ENCODE results near the gene ANXA10. TPM values are rescaled to one million over a fixed set of nuclear protein-coding genes. Genes with fewer than 3 reads are reported as not detected.
A peak's percentile ranks its signal among the peaks of the same experiment; 100 is the strongest.

The ANXA10 gene
- total and polyA plus RNA-seq, 7 donors = 0.92 to 5.4 TPM; not detected in 5

GRCh38 chr4:168076989-168077725, 15.2 kb upstream of the ANXA10 start:
- intact Hi-C loops (cut with DNase I) = loop anchor here (2.0 kb wide), 1 partner anchor 1056 kb away; no protein-coding TSS in a partner anchor
- 4 to 17% methylated on average over 2 of the region's 2 CpGs for WGBS, 2 donors

GRCh38 chr4:168077726-168078239, 14.6 kb upstream of the ANXA10 start:
- DNase-seq = no peak
- no peak overlapping the region for H3K27ac ChIP-seq
- H3K9me3 ChIP-seq = no peaks in the 10 kb centered on the region
- H3K4me1 ChIP-seq = peaks cover 0 to 2% (median 0%) of the 10 kb centered on the region in 4 donors
- intact Hi-C loops (cut with DNase I) = loop anchor here (2.0 kb wide), 1 partner anchor 1057 kb away; no protein-coding TSS in a partner anchor
- WGBS, 2 donors = 74 to 89% methylated on average over 5 of the region's 5 CpGs
- H3K4me3 ChIP-seq = no peak overlapping the region
- no peaks in the 10 kb centered on the region for H3K27me3 ChIP-seq
- H3K36me3 ChIP-seq = no peaks in the 10 kb centered on the region
- TF ChIP-seq POLR2A (IDR thresholded peaks at IDR 0.05) (no peak), CTCF (IDR thresholded peaks at IDR 0.05) (no peak), EP300 (IDR thresholded peaks at IDR 0.05) (no peak), POLR2AphosphoS5 (IDR thresholded peaks at IDR 0.05) (no peak)

More at GRCh38 chr4:168076989-168077725, 15.2 kb upstream of the ANXA10 start:
- Histone ChIP-seq H3K9me3 (peaks cover 0 to 2% (median 0%) of the 10 kb centered on the region in 4 donors), H3K4me1 (peaks cover 0 to 2% (median 0%) of the 10 kb centered on the region in 4 donors), H3K27ac (no peak overlapping the region), H3K27me3 (no peaks in the 10 kb centered on the region), H3K36me3 (no peaks in the 10 kb centered on the region), H3K4me3 (no peak overlapping the region)
- peak in 3 of 4 experiments; percentile 51 to 77 (median 69) for TF ChIP-seq CTCF (IDR thresholded peaks at IDR 0.05)
- no peak for TF ChIP-seq POLR2AphosphoS5 (IDR thresholded peaks at IDR 0.05)
- no peak for DNase-seq

- no peaks in the 10 kb centered on the region for H3K27me3 ChIP-seq
- WGBS, 2 donors = 67 to 71% methylated on average over 5 of the region's 5 CpGs
- intact Hi-C loops (cut with DNase I) = no loop called here
- peaks cover 0 to 2% (median 0%) of the 10 kb centered on the region in 4 donors for H3K4me1 ChIP-seq
- no peak overlapping the region for H3K27ac ChIP-seq
- H3K36me3 ChIP-seq = no peaks in the 10 kb centered on the region
- DNase-seq = no peak
- no peak for TF ChIP-seq EP300 (IDR thresholded peaks at IDR 0.05)
- no peak for TF ChIP-seq POLR2A (IDR thresholded peaks at IDR 0.05)
- TF ChIP-seq CTCF (IDR thresholded peaks at IDR 0.05) = no peak
- no peak for TF ChIP-seq POLR2AphosphoS5 (IDR thresholded peaks at IDR 0.05)
- H3K9me3 ChIP-seq = peaks cover 0 to 5% (median 3%) of the 10 kb centered on the region in 4 donors
- H3K4me3 ChIP-seq = no peak overlapping the region
Observed at GRCh38 chr4:168082379-168082778, 10.0 kb upstream of the ANXA10 start.

GRCh38 chr4:168095776-168096406, 3.6 kb downstream of the ANXA10 start:
- Histone ChIP-seq H3K4me1 (no peaks in the 10 kb centered on the region), H3K36me3 (no peaks in the 10 kb centered on the region), H3K9me3 (no peaks in the 10 kb centered on the region), H3K4me3 (no peak overlapping the region), H3K27ac (no peak overlapping the region), H3K27me3 (no peaks in the 10 kb centered on the region)
- no peak for DNase-seq
- WGBS, 2 donors = 65 to 80% methylated on average over 2 of the region's 2 CpGs
- intact Hi-C loops (cut with DNase I) = no loop called here
- TF ChIP-seq POLR2AphosphoS5 (IDR thresholded peaks at IDR 0.05) = no peak
- no peak for TF ChIP-seq CTCF (IDR thresholded peaks at IDR 0.05)
- no peak for TF ChIP-seq POLR2A (IDR thresholded peaks at IDR 0.05)
- no peak for TF ChIP-seq EP300 (IDR thresholded peaks at IDR 0.05)
